K562 (cell line): ENCODE data around the gene KCNJ14. TPM values are rescaled to one million over a fixed set of nuclear protein-coding genes. Genes with fewer than 3 reads are reported as not detected.

Experiments used
- ATAC-seq: fragments of 200-7000 bp; cut with Tn5 transposase; 3 replicates; pipeline ENCODE4 v1.9.1; 2020; ENCODE audit warnings: moderate library complexity
- BruUV-seq: library from RNA; stranded (reverse); fragments of 400-500 nt; replicated peaks from 2 replicates; lab custom pipeline; 2021; lab: Mats Ljungman, UMichigan
- CTCF ChIA-PET: fragments of 300-600 bp; formaldehyde crosslinking; extraction: SDS; loops from one replicate; lab custom pipeline; 2021; ENCODE audit warnings: low intra/inter-chr PET ratio; lab: Yijun Ruan, JAX
- POLR2A ChIA-PET: fragments of 300-600, 350-650 bp; sonication (Branson Sonifier 250); formaldehyde crosslinking; extraction: SDS; loops from one replicate; lab custom pipeline; 2021; ENCODE audit warnings: antibody characterized with exemption, inconsistent platforms; lab: Yijun Ruan, JAX
- DNase-seq, 4 experiments: peaks; one replicate each; pipeline versions ENCODE4 v3.0.0 to v3.0.0-alpha.2; 2011 to 2018; ENCODE audit warnings: low spot score in 3 of 4, mixed read lengths in 3 of 4; ENCODE audit errors: extremely low read depth in 1 of 4
- FAIRE-seq: peaks from 2 replicates; lab custom pipeline; 2011; peaks lifted over from hg19 to GRCh38; lab: Jason Lieb, UNC
- H2AFZ ChIP-seq: 2 replicates; pipeline ENCODE4 v1.6.0; 2011; ENCODE audit warnings: low read depth, low read length, control low read depth, inconsistent platforms
- H3K27ac ChIP-seq: fragments of 200-600 bp; 3 replicates; pipeline ENCODE4 v1.8.0; 2011; ENCODE audit warnings: low read depth, mild to moderate bottlenecking, control low read depth, inconsistent platforms, low read length, moderate library complexity, mixed read lengths; ENCODE audit errors: extremely low read depth
- H3K27me3 ChIP-seq, 2 experiments: fragments of 300-600 bp in 1 of 2; 2 replicates in 1 of 2; 3 replicates in 1 of 2; pipeline versions ENCODE4 v1.6.0 to v1.8.0; 2011; ENCODE audit warnings: inconsistent platforms in 2 of 2, low read length in 2 of 2, mild to moderate bottlenecking in 1 of 2, mixed read lengths in 1 of 2, moderate library complexity in 1 of 2; ENCODE audit not compliant: control insufficient read depth in 2 of 2, insufficient read depth in 2 of 2
- H3K36me3 ChIP-seq: fragments of 300-600 bp; 3 replicates; pipeline ENCODE4 v1.8.0; 2011; ENCODE audit warnings: mild to moderate bottlenecking, low read length, inconsistent platforms; ENCODE audit not compliant: control insufficient read depth, insufficient read depth
- H3K4me1 ChIP-seq, 2 experiments: fragments of 200-600 bp in 1 of 2; replicated peaks in 1 of 2; 2 replicates in 1 of 2; 3 replicates in 1 of 2; pipeline versions ENCODE4 v1.5.1 to v1.8.0; 2011; ENCODE audit warnings: inconsistent platforms in 2 of 2, low read length in 2 of 2, mild to moderate bottlenecking in 1 of 2, mixed read lengths in 1 of 2, moderate library complexity in 1 of 2; ENCODE audit not compliant: control insufficient read depth in 2 of 2, insufficient read depth in 2 of 2
- H3K4me2 ChIP-seq: 2 replicates; pipeline ENCODE4 v1.6.1; 2011; ENCODE audit warnings: low read length, control low read depth, inconsistent platforms, mixed read lengths; ENCODE audit not compliant: insufficient read depth
- H3K4me3 ChIP-seq: fragments of 200-600 bp; sonication (generic), shearing (Covaris generic); 2 replicates; pipeline ENCODE4 v1.5.1; 2016; ENCODE audit warnings: control low read depth, inconsistent platforms
- H3K79me2 ChIP-seq: fragments of 200-600 bp; 3 replicates; pipeline ENCODE4 v1.8.0; 2011; ENCODE audit warnings: low read length, inconsistent platforms; ENCODE audit not compliant: control insufficient read depth, insufficient read depth
- H3K9ac ChIP-seq, 2 experiments: 2 replicates each; pipeline versions ENCODE4 v1.6.0 to v1.6.1; 2011; ENCODE audit warnings: low read depth in 2 of 2, low read length in 2 of 2, control low read depth in 1 of 2, inconsistent platforms in 1 of 2, mild to moderate bottlenecking in 1 of 2, mixed read lengths in 1 of 2; ENCODE audit not compliant: insufficient read depth in 1 of 2
- H3K9me1 ChIP-seq: one replicate; pipeline ENCODE4 v1.6.0; 2011; ENCODE audit warnings: inconsistent platforms, mild to moderate bottlenecking, low read length, moderate library complexity; ENCODE audit not compliant: control insufficient read depth, insufficient read depth
- H3K9me3 ChIP-seq: replicated peaks from 2 replicates; pipeline ENCODE4 v1.5.1; 2011; ENCODE audit warnings: low read depth, low read length, inconsistent platforms; ENCODE audit not compliant: control insufficient read depth, insufficient read depth
- H4K20me1 ChIP-seq: replicated peaks from 2 replicates; pipeline ENCODE4 v1.6.1; 2011; ENCODE audit warnings: low read length, inconsistent platforms, mixed read lengths; ENCODE audit not compliant: control insufficient read depth, insufficient read depth
- CCAR2 ChIP-seq: fragments of 200-400 bp; formaldehyde crosslinking; IDR thresholded peaks from 2 replicates; pipeline ENCODE4 v1.6.1; 2017; ENCODE audit warnings: mild to moderate bottlenecking, low read depth, low read length
- FOXP1 ChIP-seq: sonication (generic); formaldehyde crosslinking; IDR thresholded peaks from 2 replicates; pipeline ENCODE4 v1.8.0; 2022; ENCODE audit warnings: mild to moderate bottlenecking, missing genetic modification reagents
- NEUROD1 ChIP-seq: fragments of 150-350 bp; IDR thresholded peaks from 2 replicates; pipeline ENCODE4 v1.6.1; 2014; ENCODE audit warnings: borderline replicate concordance, low read length, low read depth; ENCODE audit not compliant: partially characterized antibody
- PRPF4 ChIP-seq: fragments of 200-400 bp; formaldehyde crosslinking; IDR thresholded peaks from one replicate; pipeline ENCODE4 v1.6.1; 2017; ENCODE audit warnings: low read length, low read depth, mild to moderate bottlenecking; ENCODE audit not compliant: insufficient read depth, poor library complexity, severe bottlenecking
- SNAPC5 ChIP-seq: fragments of 250-450 bp; sonication (Bioruptor Pico); IDR thresholded peaks from 2 replicates; pipeline ENCODE4 v1.8.0; 2021; ENCODE audit warnings: moderate library complexity, mild to moderate bottlenecking, inconsistent platforms
- STAT5B ChIP-seq: fragments of 250-450 bp; sonication (Bioruptor Pico); IDR thresholded peaks from 2 replicates; pipeline ENCODE4 v1.8.0; 2021; ENCODE audit warnings: mild to moderate bottlenecking, inconsistent platforms
- TBL1XR1 ChIP-seq, 2 experiments: IDR thresholded peaks; 2 replicates each; pipeline ENCODE4 v1.6.1; 2012; ENCODE audit warnings: improper control_type of control experiment in 2 of 2, low read length in 2 of 2, mild to moderate bottlenecking in 1 of 2
- USF1 ChIP-seq: sonication (generic); formaldehyde crosslinking; IDR thresholded peaks from 2 replicates; pipeline ENCODE4 v1.9.0; 2022; ENCODE audit warnings: mild to moderate bottlenecking, missing genetic modification reagents
- XRCC5 ChIP-seq: fragments of 200-400 bp; formaldehyde crosslinking; IDR thresholded peaks from 2 replicates; pipeline ENCODE4 v1.6.1; 2017; ENCODE audit warnings: low read depth, mild to moderate bottlenecking, low read length
- ZHX1 ChIP-seq: fragments of 150-350 bp; conservative IDR thresholded peaks from 2 replicates; pipeline ENCODE4 v1.6.1; 2014; ENCODE audit warnings: low read length
- ZNF134 ChIP-seq: fragments of 250-450 bp; sonication (Bioruptor Pico); conservative IDR thresholded peaks from 2 replicates; pipeline ENCODE4 v1.4.0; 2020
- ZNF57 ChIP-seq: fragments of 450-650 bp; formaldehyde crosslinking; IDR thresholded peaks from 2 replicates; pipeline ENCODE4 v1.4.0; 2020; ENCODE audit warnings: mild to moderate bottlenecking, moderate library complexity
- WGBS: fragments of 100-300 bp; shearing (Covaris generic); methylation state at CpG from one replicate; pipeline ENCODE4 v1.1.6; 2016; ENCODE audit warnings: low coverage, mixed read lengths; ENCODE audit not compliant: insufficient coverage; ENCODE audit errors: missing lambda C conversion rate; 5-methylcytosine and 5-hydroxymethylcytosine counted together
- in situ Hi-C: fragments of 300-500 bp; cut with MboI; formaldehyde crosslinking; loops from 4 replicates; pipeline ENCODE4 v1.15.0; 2018; ENCODE audit warnings: inconsistent platforms, mixed read lengths
- intact Hi-C: fragments of 100-400 bp; cut with micrococcal nuclease; formaldehyde crosslinking; loops from 2 replicates; pipeline ENCODE4 v1.14.2; 2022
- polyA plus RNA-seq, 8 experiments: library from polyadenylated mRNA; depleted of rRNA in 4 of 8; stranded (reverse) in 5 of 8; unstranded in 3 of 8; fragments of >200 nt; fragmentation: Nextera tagmentation in 2 of 8; fragmentation: Illumina TruSeq in 1 of 8; extraction: Ambion mirVana in 2 of 8; extraction: Trizol in 1 of 8; gene quantifications; 2 replicates each; pipeline versions ENCODE4 v1.2.1 to v1.2.3, GENCODE V29; 2011 to 2014; ENCODE audit warnings: inconsistent platforms in 1 of 8, missing spikeins in 1 of 8
- total RNA-seq, 7 experiments: library from RNA; depleted of rRNA in 6 of 7; stranded (reverse); fragments of >200 nt in 6 of 7; fragmentation: Illumina TruSeq in 2 of 7; extraction: Trizol in 2 of 7; gene quantifications; 2 replicates each; pipeline versions ENCODE4 v1.2.1 to v1.2.3, GENCODE V29; 2011 to 2021; ENCODE audit warnings: low replicate concordance in 1 of 7
- TF ChIP-seq, protein P1 (sequence below): fragments of 250-450 bp; sonication (Bioruptor Pico); IDR thresholded peaks from 2 replicates; pipeline ENCODE4 v1.4.0; 2020; ENCODE audit warnings: mild to moderate bottlenecking

KCNJ14 gene
- total and polyA plus RNA-seq, 9 of the 15 experiments (the other 6 are each of a cell fraction or from before 2014, with no cell fraction given): 0.15 to 1.6 (median 0.49) TPM

DNA sequence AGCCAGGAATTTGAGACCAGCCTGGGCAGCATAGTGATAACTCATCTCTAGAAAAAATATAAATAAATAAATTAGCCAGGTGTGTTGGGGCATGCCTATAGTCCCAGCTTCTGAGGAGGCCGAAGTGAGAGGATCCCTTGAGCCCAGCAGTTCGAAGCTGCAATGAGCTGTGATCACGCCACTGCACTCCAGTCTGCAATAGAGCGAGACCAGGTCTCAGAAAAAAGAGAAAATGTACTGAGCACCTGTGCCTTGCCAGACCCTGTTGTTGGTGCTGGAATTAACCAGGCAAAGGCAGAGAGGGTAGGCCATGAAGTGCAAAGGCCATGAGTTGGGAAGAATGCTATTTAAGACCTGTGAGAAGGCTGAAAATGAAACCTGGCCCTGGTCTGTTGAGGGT, 16.5 kb downstream of the KCNJ14 start (continued):
- TF ChIP-seq PRPF4 (no peak), ZNF57 (CRISPR knock-in tag) (no peak), ZHX1 (no peak), TBL1XR1 (IDR thresholded peaks at IDR 0.05; ENCODE audit: low read length in 2 of 2) (no peak), ZNF134 (CRISPR knock-in tag) (no peak), STAT5B (CRISPR knock-in tag) (no peak), XRCC5 (no peak)

GRCh38 chr19:48473161-48473966, 18.0 kb downstream of the KCNJ14 start:
- no peaks in the 10 kb centered on the region for H3K9me3 ChIP-seq
- peaks cover 3% of the 10 kb centered on the region for H3K9me1 ChIP-seq
- WGBS: 87% methylated on average over 14 of the region's 14 CpGs
- in situ Hi-C loops (no loop called here), intact Hi-C loops (no loop called here)
- peaks cover 78% of the 10 kb centered on the region for H3K36me3 ChIP-seq
- ATAC-seq: no peak
- no peak overlapping the region for H3K4me2 ChIP-seq
- no peak for DNase-seq
- POLR2A ChIA-PET: interaction anchor here (0.6 to 1.3 kb wide), 3 partner anchors 8 to 16 kb away, joined by 3 to 5 read pairs (median 3); no protein-coding TSS in a partner anchor
- no peak overlapping the region; a peak in 1 of 4 replicates for H3K9ac ChIP-seq
- no TSS peak for BruUV-seq
- H3K79me2 ChIP-seq: peaks cover 16% of the 10 kb centered on the region
- FAIRE-seq: peak; percentile 51
- no peak overlapping the region for H3K27ac ChIP-seq
- no peak overlapping the region for H3K4me3 ChIP-seq
- H3K27me3 ChIP-seq: no peaks in the 10 kb centered on the region
- peaks cover 3 to 19% of the 10 kb centered on the region in 2 experiments; a peak in 4 of 5 replicates for H3K4me1 ChIP-seq
- peaks cover 16% of the 10 kb centered on the region for H4K20me1 ChIP-seq
- no peak overlapping the region for H2AFZ ChIP-seq
- CTCF ChIA-PET: no interaction called here
- TF ChIP-seq NEUROD1 (no peak), PRPF4 (no peak), SNAPC5 (CRISPR knock-in tag) (no peak), FOXP1 (CRISPR knock-in tag) (no peak), USF1 (peak; percentile 57), CCAR2 (no peak)
- TF ChIP-seq, protein P1, sequence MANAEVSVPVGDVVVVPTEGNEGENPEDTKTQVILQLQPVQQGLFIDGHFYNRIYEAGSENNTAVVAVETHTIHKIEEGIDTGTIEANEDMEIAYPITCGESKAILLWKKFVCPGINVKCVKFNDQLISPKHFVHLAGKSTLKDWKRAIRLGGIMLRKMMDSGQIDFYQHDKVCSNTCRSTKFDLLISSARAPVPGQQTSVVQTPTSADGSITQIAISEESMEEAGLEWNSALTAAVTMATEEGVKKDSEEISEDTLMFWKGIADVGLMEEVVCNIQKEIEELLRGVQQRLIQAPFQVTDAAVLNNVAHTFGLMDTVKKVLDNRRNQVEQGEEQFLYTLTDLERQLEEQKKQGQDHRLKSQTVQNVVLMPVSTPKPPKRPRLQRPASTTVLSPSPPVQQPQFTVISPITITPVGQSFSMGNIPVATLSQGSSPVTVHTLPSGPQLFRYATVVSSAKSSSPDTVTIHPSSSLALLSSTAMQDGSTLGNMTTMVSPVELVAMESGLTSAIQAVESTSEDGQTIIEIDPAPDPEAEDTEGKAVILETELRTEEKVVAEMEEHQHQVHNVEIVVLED: no peak
